H1 (cell line): Measurements from ENCODE around the gene CEP76. TPM values are rescaled to one million over a fixed set of nuclear protein-coding genes. Genes with fewer than 3 reads are reported as not detected.

ENCODE experiments used
- ASH2L ChIP-seq: fragments of 200-600, 300-600 bp; sonication (generic); IDR thresholded peaks from one replicate; pipeline ENCODE4 v1.7.1; 2017; ENCODE audit warnings: low read length
- CBX5 ChIP-seq: fragments of 300-800, 300-1000 bp; sonication (generic); IDR thresholded peaks from 2 replicates; pipeline ENCODE4 v1.7.1; 2016; ENCODE audit warnings: antibody characterized with exemption, low read length, low read depth
- EGR1 ChIP-seq: IDR thresholded peaks from 2 replicates; pipeline ENCODE4 v1.6.1; 2011; ENCODE audit warnings: low read depth, low read length, borderline replicate concordance
- EP300 ChIP-seq, 2 experiments: IDR thresholded peaks; 1 replicate in 1 of 2; 2 replicates in 1 of 2; pipeline ENCODE4 v1.6.1; 2011 to 2012; ENCODE audit warnings: low read depth in 2 of 2, low read length in 2 of 2, mild to moderate bottlenecking in 2 of 2, borderline replicate concordance in 1 of 2, inconsistent platforms in 1 of 2, moderate library complexity in 1 of 2
- EZH2 ChIP-seq: fragments of 200-600 bp; sonication (generic); IDR thresholded peaks from 2 replicates; pipeline ENCODE4 v1.7.1; 2012; ENCODE audit warnings: low read depth, mild to moderate bottlenecking, moderate library complexity, low read length, inconsistent platforms; ENCODE audit not compliant: severe bottlenecking
- JUN ChIP-seq: IDR thresholded peaks from 2 replicates; pipeline ENCODE4 v1.6.1; 2011; ENCODE audit warnings: low read depth, mild to moderate bottlenecking, improper control_type of control experiment, low read length
- KDM4A ChIP-seq: IDR thresholded peaks from one replicate; pipeline ENCODE4 v1.7.1; 2012; ENCODE audit warnings: low read depth, mild to moderate bottlenecking, moderate library complexity, low read length, inconsistent platforms; ENCODE audit not compliant: severe bottlenecking
- MAFK ChIP-seq: IDR thresholded peaks from 2 replicates; pipeline ENCODE4 v1.6.1; 2012; ENCODE audit warnings: low read depth, mild to moderate bottlenecking, improper control_type of control experiment, low read length
- POU5F1 ChIP-seq: IDR thresholded peaks from 2 replicates; pipeline ENCODE4 v1.6.1; 2011; ENCODE audit warnings: low read depth, mild to moderate bottlenecking, low read length, moderate library complexity
- RAD21 ChIP-seq, 2 experiments: IDR thresholded peaks in 1 of 2; conservative IDR thresholded peaks in 1 of 2; 2 replicates each; pipeline ENCODE4 v1.6.1; 2011; ENCODE audit warnings: low read depth in 2 of 2, low read length in 2 of 2, improper control_type of control experiment in 1 of 2, inconsistent platforms in 1 of 2, mild to moderate bottlenecking in 1 of 2, moderate library complexity in 1 of 2
- SIN3A ChIP-seq, 2 experiments: IDR thresholded peaks in 1 of 2; conservative IDR thresholded peaks in 1 of 2; 2 replicates each; pipeline ENCODE4 v1.6.1; 2011 to 2012; ENCODE audit warnings: low read length in 2 of 2, improper control_type of control experiment in 1 of 2, low read depth in 1 of 2, mild to moderate bottlenecking in 1 of 2
- SP1 ChIP-seq: IDR thresholded peaks from 2 replicates; pipeline ENCODE4 v1.6.1; 2011; ENCODE audit warnings: low read depth, low read length
- SP2 ChIP-seq: IDR thresholded peaks from 2 replicates; pipeline ENCODE4 v1.6.1; 2012; ENCODE audit warnings: mild to moderate bottlenecking, low read length, inconsistent platforms
- SRF ChIP-seq: IDR thresholded peaks from 2 replicates; pipeline ENCODE4 v1.6.1; 2011; ENCODE audit warnings: mild to moderate bottlenecking, low read depth, low read length, moderate library complexity
- SUZ12 ChIP-seq: fragments of 200-600 bp; sonication (generic); IDR thresholded peaks from 2 replicates; pipeline ENCODE4 v1.6.1; 2012; ENCODE audit warnings: mild to moderate bottlenecking, inconsistent platforms, low read length, moderate library complexity, mixed read lengths
- TAF7 ChIP-seq: optimal IDR thresholded peaks from 2 replicates; pipeline ENCODE3; 2011; ENCODE audit warnings: low read depth, mild to moderate bottlenecking, inconsistent platforms, low read length, moderate library complexity, borderline replicate concordance
- polyA plus RNA-seq, 7 experiments: library from polyadenylated mRNA; depleted of rRNA in 3 of 7; stranded (reverse) in 5 of 7; unstranded in 2 of 7; fragments of >200 nt in 5 of 7; fragments of 200-250 nt in 2 of 7; gene quantifications; 1 replicate in 5 of 7; 2 replicates in 1 of 7; 4 replicates in 1 of 7; pipeline versions ENCODE4 v1.2.1 to v1.2.3, GENCODE V29; 2011 to 2013; ENCODE audit warnings: missing spikeins in 2 of 7, mixed read lengths in 2 of 7
- total RNA-seq: library from RNA; stranded (reverse); fragmentation: NEBNext Ultra II Directional; extraction: Animal tissue kit (Norgen Biotek cat#: 25700); gene quantifications from 2 replicates; pipeline ENCODE4 v1.2.1, GENCODE V29; 2021

CEP76 gene
- total and polyA plus RNA-seq, 2 of the 8 experiments (the other 6 are each of a cell fraction or from before 2014, with no cell fraction given) = 9.0 to 18.1 TPM

- no peak for TF ChIP-seq EP300 (IDR thresholded peaks at IDR 0.05; ENCODE audit: borderline replicate concordance in 1 of 2, low read depth in 2 of 2, low read length in 2 of 2)
- TF ChIP-seq EZH2 = no peak
- no peak for TF ChIP-seq MAFK
- no peak for TF ChIP-seq SRF
- no peak for TF ChIP-seq SUZ12
- no peak for TF ChIP-seq CBX5
- TF ChIP-seq SP2 = no peak
- TF ChIP-seq ASH2L = peak; percentile 58
- no peak for TF ChIP-seq EGR1
- TF ChIP-seq RAD21 (IDR thresholded peaks at IDR 0.05 in 1 of 2, conservative IDR thresholded peaks at IDR 0.05 in 1 of 2; ENCODE audit: low read depth in 2 of 2, low read length in 2 of 2) = peak; percentile 3 to 32; a peak in 1 of 4 replicates
- no peak for TF ChIP-seq POU5F1
- no peak for TF ChIP-seq JUN
- peak; percentile 40 for TF ChIP-seq KDM4A
- TF ChIP-seq SIN3A (conservative IDR thresholded peaks at IDR 0.05 in 1 of 2, IDR thresholded peaks at IDR 0.05 in 1 of 2; ENCODE audit: low read depth in 1 of 2, low read length in 2 of 2) = peak in 1 of 2 experiments; percentile 24; a peak in 1 of 4 replicates
- TF ChIP-seq SP1 = no peak
- no peak for TF ChIP-seq TAF7
Observed at GRCh38 chr18:12658426-12659138, 43.9 kb downstream of the CEP76 start (continued).
